Right lobe of liver (tissue), 5 donors: Measurements from ENCODE around the gene DCAF12. TPM values are rescaled to one million over a fixed set of nuclear protein-coding genes. Genes with fewer than 3 reads are reported as not detected.

Source experiments
- small RNA-seq, 2 experiments: library from RNA; depleted of rRNA; stranded (forward); fragments of <200 nt; gene quantifications; one replicate each; pipeline ENCODE3, GENCODE V24; 2016
- total RNA-seq, 6 experiments: library from RNA; depleted of rRNA in 2 of 6; stranded (reverse); fragments of >200 nt in 2 of 6; fragmentation: NEBNext Ultra II Directional in 3 of 6; extraction: Animal tissue kit (Norgen Biotek cat#: 25700) in 3 of 6; gene quantifications; one replicate each; pipeline versions ENCODE4 v1.1.0 to v1.2.4, GENCODE V29; 2016 to 2023
- donor health status: DM: no; HTN: no; CAD: no.
- donor health status: DM: no; HTN: no; CAD: no.
- donor health status: DM: no; HTN: yes; CAD: no.
- donor health status: DM: no; HTN: yes; CAD: no.

Gene DCAF12
- total RNA-seq, 6 experiments from 2014 or later, result 14.9 to 21.0 (median 17.5) TPM

Small RNA genes within 50 kb of the gene (small RNA-seq; reads per million reads assigned to genes)
- gene RN7SKP114, result 0 reads per million in 2 experiments

Other genes with a start within 250 kb of the DCAF12 start
- 10 to 100 TPM in 5 of 6 experiments, 1 to 10 TPM in 1; 9.5 to 15.9 (median 11.4) TPM for gene UBAP2, start 77.8 kb downstream of the DCAF12 start, total RNA-seq
- 10 to 100 TPM; 24.3 to 38.1 (median 29.7) TPM for gene UBAP1, start 52.3 kb upstream of the DCAF12 start, total RNA-seq
- gene KIF24, start 202.6 kb upstream of the DCAF12 start, total RNA-seq, result under 1 TPM; 0.14 to 0.74 (median 0.24) TPM
- gene NUDT2, start 202.9 kb upstream of the DCAF12 start, total RNA-seq, result 10 to 100 TPM in 4 of 6 experiments, 1 to 10 TPM in 2; 4.9 to 13.7 (median 11.2) TPM